GM20000 (cell line): ENCODE results near the gene XPC.

Experiments used
- DNase-seq: peaks from one replicate; pipeline ENCODE4 v3.0.0; 2012; ENCODE audit warnings: low spot score
- CTCF ChIP-seq: IDR thresholded peaks from 2 replicates; pipeline ENCODE4 v1.5.1; 2012; ENCODE audit warnings: mild to moderate bottlenecking, control low read depth; ENCODE audit errors: extremely low read depth, missing control alignments

XPC gene

GRCh38 chr3:14152233-14152962, 26.0 kb downstream of the XPC start:
- TF ChIP-seq CTCF: no peak
- DNase-seq: no peak

- DNase-seq: no peak
- TF ChIP-seq CTCF: no peak
Measured at GRCh38 chr3:14151471-14152083, 26.8 kb downstream of the XPC start.

DNA sequence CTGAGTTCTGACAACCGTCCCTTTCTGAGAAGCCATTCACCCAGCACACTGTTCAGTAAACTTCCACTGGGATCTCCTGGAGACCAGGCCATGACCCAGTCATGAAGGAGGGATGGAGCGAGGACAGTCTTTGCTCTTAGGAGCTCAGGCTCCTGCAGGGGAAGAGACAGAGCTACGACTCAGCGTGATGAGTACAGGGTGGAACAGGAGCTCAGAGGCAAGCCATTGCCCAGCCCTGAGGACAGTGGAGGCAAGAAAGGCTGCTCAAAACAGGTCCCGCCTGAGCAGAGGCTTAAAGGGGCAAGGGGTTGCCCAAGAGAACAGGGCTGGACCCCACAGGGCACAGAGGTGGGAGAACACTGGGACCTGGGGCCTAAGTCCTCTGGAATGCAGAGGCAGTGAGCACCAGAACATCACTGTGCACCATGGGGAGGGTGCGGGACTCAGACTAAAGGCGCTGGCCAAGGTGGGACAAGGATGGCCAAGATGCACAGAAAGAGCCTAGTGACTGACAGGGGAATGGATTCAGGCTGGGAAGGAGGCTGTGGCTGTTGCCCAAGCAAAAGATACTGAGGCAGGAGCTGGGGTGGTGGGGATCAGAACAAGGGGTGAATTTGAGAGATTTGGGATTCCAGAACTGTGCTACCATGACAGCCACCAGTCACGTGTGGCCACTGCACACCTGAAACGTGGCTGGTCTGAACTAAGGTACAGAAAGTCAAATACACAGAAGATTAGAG, 27.7 kb downstream of the XPC start:
- no peak for DNase-seq
- TF ChIP-seq CTCF: no peak

GRCh38 chr3:14150078-14150477, 28.3 kb downstream of the XPC start:
- no peak for TF ChIP-seq CTCF
- DNase-seq: no peak

DNA sequence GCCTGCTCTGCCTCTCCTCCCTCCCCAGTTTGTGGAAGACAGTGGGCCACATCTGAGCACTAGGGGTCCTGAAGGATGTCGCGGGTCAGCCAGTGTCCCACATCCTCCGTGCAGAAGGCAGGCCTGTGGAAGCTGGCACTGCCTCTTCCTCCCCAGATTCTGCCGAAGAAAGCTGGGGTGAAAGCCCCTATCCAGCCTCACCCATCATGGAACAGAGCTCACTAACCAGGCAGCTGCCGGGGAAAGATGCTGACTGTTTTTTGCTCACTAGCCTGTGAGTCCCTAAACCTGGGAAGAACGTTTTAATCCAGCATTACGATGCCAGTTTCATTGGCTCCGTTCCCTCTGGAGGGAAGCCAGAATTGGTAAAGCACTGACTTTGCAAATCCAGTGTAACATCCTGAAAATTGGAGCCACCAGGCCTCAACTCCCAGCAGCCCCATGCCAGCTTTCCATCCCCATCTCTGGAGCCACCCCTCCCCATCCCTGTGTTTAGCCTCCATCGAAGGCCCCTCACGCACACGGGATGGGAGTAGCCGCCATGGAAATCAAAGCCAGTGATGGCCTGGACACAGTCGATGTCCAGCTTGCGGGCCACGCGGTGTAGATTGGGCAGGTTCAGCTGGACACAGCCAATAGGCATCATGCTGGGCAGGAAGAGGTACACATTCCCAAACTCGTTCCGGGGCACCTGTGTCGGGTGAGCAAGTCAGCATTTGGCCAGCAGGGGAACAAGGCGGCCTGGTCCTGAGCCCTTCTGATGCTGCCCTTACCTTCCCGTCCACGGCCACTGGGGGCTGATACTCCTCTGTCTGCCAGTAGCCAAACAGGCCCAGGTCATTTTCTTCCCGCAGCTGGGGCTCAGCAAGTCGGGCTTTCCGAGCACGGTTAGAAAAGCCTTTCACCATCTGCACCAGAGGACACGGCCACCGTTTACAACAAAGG, 30.1 kb downstream of the XPC start:
- TF ChIP-seq CTCF: no peak
- no peak for DNase-seq

- DNase-seq: no peak
- TF ChIP-seq CTCF: no peak
Measured at GRCh38 chr3:14147617-14148016, 30.8 kb downstream of the XPC start.

- no peak for TF ChIP-seq CTCF
- no peak for DNase-seq
Measured at GRCh38 chr3:14147066-14147435, 31.4 kb downstream of the XPC start.
